Measurements from ENCODE around the gene COL23A1. TPM values are rescaled to one million over a fixed set of nuclear protein-coding genes. Genes with fewer than 3 reads are reported as not detected.

COL23A1 gene
- total and polyA plus RNA-seq, 2 of the 8 experiments (the other 6 are each of a cell fraction or from before 2014, with no cell fraction given): 3.1 to 4.7 TPM

DNA sequence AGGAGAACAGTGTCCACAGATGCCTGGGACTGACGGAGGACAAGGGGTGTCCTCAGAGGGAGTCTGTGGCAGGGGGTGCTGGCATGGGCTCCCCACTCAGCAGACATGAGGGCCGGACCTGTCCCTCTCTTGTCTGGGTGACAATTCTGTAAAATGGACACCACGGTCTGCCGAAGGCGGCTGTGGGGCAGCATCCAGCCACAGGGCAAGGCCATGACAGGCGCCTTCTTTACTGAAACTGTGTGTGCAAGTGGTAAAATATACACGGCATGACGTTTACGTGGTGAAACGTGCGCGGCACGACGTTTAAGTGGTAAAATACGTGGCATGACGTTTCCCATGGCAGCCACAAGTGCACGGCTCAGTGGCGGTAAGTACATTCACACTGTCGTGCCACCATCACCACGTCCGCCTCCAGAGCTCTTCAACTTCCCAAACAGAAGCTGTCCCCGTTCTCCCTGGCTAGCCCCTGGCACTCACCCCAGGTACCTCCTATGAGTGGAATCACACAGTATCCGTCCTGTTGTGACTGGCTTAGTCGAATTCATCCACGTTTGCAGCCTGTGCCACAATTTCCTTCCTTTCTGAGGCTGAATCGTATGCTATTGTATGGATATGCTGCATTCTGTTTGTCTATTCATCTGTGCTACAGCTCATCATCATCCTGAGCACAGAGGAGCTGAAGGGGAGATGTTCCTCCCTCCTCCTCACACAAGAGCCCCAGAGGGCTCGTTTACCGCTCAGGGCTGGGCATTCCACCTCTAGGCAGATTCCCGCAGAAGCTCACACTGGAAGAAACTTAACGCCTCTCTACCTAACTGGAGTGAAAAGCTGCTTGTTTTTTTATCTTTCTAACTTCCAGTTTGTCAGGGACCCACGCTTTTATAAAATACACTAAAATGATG is 52.5 kb downstream of the COL23A1 start (continued):
- TF ChIP-seq, protein P1, sequence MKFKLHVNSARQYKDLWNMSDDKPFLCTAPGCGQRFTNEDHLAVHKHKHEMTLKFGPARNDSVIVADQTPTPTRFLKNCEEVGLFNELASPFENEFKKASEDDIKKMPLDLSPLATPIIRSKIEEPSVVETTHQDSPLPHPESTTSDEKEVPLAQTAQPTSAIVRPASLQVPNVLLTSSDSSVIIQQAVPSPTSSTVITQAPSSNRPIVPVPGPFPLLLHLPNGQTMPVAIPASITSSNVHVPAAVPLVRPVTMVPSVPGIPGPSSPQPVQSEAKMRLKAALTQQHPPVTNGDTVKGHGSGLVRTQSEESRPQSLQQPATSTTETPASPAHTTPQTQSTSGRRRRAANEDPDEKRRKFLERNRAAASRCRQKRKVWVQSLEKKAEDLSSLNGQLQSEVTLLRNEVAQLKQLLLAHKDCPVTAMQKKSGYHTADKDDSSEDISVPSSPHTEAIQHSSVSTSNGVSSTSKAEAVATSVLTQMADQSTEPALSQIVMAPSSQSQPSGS (IDR thresholded peaks at IDR 0.05; ENCODE audit: low read length): no peak
- TF ChIP-seq RAD21 (IDR thresholded peaks at IDR 0.05 in 1 of 2, conservative IDR thresholded peaks at IDR 0.05 in 1 of 2; ENCODE audit: low read depth in 2 of 2, low read length in 2 of 2) (no peak), TEAD4 (IDR thresholded peaks at IDR 0.05; ENCODE audit: low read depth, low read length) (no peak), HDAC2 (IDR thresholded peaks at IDR 0.05; ENCODE audit: borderline replicate concordance in 1 of 2, low read depth in 2 of 2, low read length in 2 of 2) (no peak), PHF8 (conservative IDR thresholded peaks at IDR 0.05; ENCODE audit: low read depth, low read length) (no peak)
- TF ChIP-seq, protein P2, sequence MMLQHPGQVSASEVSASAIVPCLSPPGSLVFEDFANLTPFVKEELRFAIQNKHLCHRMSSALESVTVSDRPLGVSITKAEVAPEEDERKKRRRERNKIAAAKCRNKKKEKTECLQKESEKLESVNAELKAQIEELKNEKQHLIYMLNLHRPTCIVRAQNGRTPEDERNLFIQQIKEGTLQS (IDR thresholded peaks at IDR 0.05; ENCODE audit: insufficient read depth, low read depth, low read length): no peak

Data from H1 (cell line).